Smooth muscle cell (in vitro differentiated cells): ENCODE results near the gene IL23A. TPM values are rescaled to one million over a fixed set of nuclear protein-coding genes. Genes with fewer than 3 reads are reported as not detected.

Experiments used
- DNase-seq: peaks from one replicate; lab custom pipeline; 2025; ENCODE audit not compliant: unreplicated experiment; lab: John Stamatoyannopoulos, UW
- H2AFZ ChIP-seq: fragments of 200-600 bp; sonication (generic); 2 replicates; pipeline ENCODE4 v1.6.0; 2016; ENCODE audit warnings: antibody characterized with exemption, low read depth, mild to moderate bottlenecking
- H3F3A ChIP-seq: fragments of 200-600 bp; sonication (generic); 2 replicates; pipeline ENCODE4 v1.6.0; 2017; ENCODE audit warnings: antibody characterized with exemption, low read depth
- H3K27ac ChIP-seq: fragments of 200-600 bp; sonication (generic); 2 replicates; pipeline ENCODE4 v1.5.1; 2016; ENCODE audit warnings: low read depth, mild to moderate bottlenecking
- H3K27me3 ChIP-seq: fragments of 200-600 bp; sonication (generic); 2 replicates; pipeline ENCODE4 v1.6.1; 2016; ENCODE audit warnings: low read depth, mild to moderate bottlenecking
- H3K36me3 ChIP-seq: fragments of 200-600 bp; sonication (generic); 2 replicates; pipeline ENCODE4 v1.5.1; 2016; ENCODE audit warnings: low read depth
- H3K4me1 ChIP-seq: fragments of 200-600 bp; sonication (generic); 2 replicates; pipeline ENCODE4 v1.5.1; 2016; ENCODE audit warnings: low read depth
- H3K4me2 ChIP-seq: fragments of 200-600 bp; sonication (generic); 2 replicates; pipeline ENCODE4 v1.6.0; 2016; ENCODE audit warnings: mild to moderate bottlenecking
- H3K4me3 ChIP-seq: fragments of 200-600 bp; sonication (generic); 2 replicates; pipeline ENCODE4 v1.5.1; 2016; ENCODE audit warnings: mild to moderate bottlenecking
- H3K79me2 ChIP-seq: fragments of 200-600 bp; sonication (generic); 2 replicates; pipeline ENCODE4 v1.6.0; 2016; ENCODE audit warnings: low read depth, mild to moderate bottlenecking
- H3K9ac ChIP-seq: fragments of 200-600 bp; sonication (generic); 2 replicates; pipeline ENCODE4 v1.6.0; 2016; ENCODE audit warnings: low read depth
- H3K9me3 ChIP-seq: fragments of 200-600 bp; sonication (generic); replicated peaks from 2 replicates; pipeline ENCODE4 v1.5.1; 2016; ENCODE audit warnings: low read depth
- H4K20me1 ChIP-seq: fragments of 200-600 bp; sonication (generic); 2 replicates; pipeline ENCODE4 v1.6.0; 2016; ENCODE audit warnings: low read depth
- WGBS: methylation state at CpG from one replicate; pipeline ENCODE4 v1.1.7; 2016; ENCODE audit warnings: low lambda C conversion rate; 5-methylcytosine and 5-hydroxymethylcytosine counted together
- polyA plus RNA-seq: library from polyadenylated mRNA; unstranded; fragments of >200 nt; fragmentation: Nextera tagmentation; extraction: Ambion mirVana; gene quantifications from 2 replicates; pipeline ENCODE4 v1.2.1, GENCODE V29; 2016
- total RNA-seq: library from RNA; depleted of rRNA; stranded (reverse); fragments of >200 nt; gene quantifications from 2 replicates; pipeline ENCODE4 v1.2.3, GENCODE V29; 2014
- TF ChIP-seq, protein P1 (sequence below): fragments of 200-600 bp; sonication (generic); IDR thresholded peaks from 2 replicates; pipeline ENCODE4 v1.5.1; 2017; ENCODE audit warnings: borderline replicate concordance, mild to moderate bottlenecking, antibody characterized with exemption; ENCODE audit not compliant: insufficient read depth, poor library complexity, severe bottlenecking

The IL23A gene
- total and polyA plus RNA-seq, 2 experiments from 2014 or later = 0.35 to 0.54 TPM

DNA sequence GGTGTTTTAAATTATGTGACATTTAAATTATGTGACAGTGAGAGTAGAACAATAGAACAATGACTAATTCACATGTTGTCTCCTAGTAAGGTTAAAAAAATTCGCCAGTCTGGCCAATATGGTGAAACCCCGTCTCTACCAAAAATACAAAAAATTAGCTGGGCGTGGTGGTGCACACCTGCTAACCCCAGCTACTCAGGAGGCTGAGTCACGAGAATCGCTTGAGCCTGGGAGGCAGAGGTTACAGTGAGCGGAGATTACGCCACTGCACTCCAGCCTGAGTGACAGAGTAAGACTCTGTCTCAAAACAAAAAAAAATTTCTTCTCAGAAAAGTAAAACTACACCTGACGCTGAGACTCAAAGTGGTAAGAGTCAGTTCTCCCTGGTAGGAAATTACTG, 41.3 kb upstream of the IL23A start:
- peaks cover 70% of the 10 kb centered on the region for H3K79me2 ChIP-seq
- no peaks in the 10 kb centered on the region for H3K9me3 ChIP-seq
- no peak overlapping the region for H3K9ac ChIP-seq
- no peak overlapping the region for H2AFZ ChIP-seq
- TF ChIP-seq, protein P1, sequence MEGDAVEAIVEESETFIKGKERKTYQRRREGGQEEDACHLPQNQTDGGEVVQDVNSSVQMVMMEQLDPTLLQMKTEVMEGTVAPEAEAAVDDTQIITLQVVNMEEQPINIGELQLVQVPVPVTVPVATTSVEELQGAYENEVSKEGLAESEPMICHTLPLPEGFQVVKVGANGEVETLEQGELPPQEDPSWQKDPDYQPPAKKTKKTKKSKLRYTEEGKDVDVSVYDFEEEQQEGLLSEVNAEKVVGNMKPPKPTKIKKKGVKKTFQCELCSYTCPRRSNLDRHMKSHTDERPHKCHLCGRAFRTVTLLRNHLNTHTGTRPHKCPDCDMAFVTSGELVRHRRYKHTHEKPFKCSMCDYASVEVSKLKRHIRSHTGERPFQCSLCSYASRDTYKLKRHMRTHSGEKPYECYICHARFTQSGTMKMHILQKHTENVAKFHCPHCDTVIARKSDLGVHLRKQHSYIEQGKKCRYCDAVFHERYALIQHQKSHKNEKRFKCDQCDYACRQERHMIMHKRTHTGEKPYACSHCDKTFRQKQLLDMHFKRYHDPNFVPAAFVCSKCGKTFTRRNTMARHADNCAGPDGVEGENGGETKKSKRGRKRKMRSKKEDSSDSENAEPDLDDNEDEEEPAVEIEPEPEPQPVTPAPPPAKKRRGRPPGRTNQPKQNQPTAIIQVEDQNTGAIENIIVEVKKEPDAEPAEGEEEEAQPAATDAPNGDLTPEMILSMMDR = no peak
- H3F3A ChIP-seq = peaks cover 15% of the 10 kb centered on the region
- H3K27me3 ChIP-seq = no peaks in the 10 kb centered on the region
- no peak overlapping the region for H3K4me2 ChIP-seq
- peaks cover 57% of the 10 kb centered on the region for H4K20me1 ChIP-seq
- H3K4me3 ChIP-seq = no peak overlapping the region
- peaks cover 16% of the 10 kb centered on the region for H3K4me1 ChIP-seq
- no peak overlapping the region for H3K27ac ChIP-seq
- DNase-seq = no peak
- H3K36me3 ChIP-seq = no peaks in the 10 kb centered on the region
- WGBS = 94% methylated on average over 8 of the region's 8 CpGs

DNA sequence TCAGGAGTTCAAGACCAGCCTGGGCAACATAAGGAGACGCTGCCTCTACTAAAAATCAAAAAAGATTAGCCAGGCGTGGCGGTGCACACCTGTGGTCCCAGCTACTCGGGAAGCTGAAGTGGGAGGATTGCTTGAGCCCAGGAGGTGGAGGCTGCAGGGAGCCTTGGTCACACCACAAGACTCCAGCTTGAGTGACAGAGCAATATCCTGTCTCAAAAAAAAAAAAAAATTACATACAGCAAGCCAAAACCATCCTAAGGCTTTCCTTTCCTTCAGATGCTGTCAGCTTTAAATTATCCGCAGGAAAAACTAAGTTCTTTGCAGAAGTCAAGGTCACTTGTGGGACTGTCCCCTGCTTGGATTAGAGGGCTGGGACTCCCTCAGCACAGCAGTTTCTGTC, 39.9 kb upstream of the IL23A start:
- no peak overlapping the region for H2AFZ ChIP-seq
- TF ChIP-seq, protein P1 = no peak
- H3K27ac ChIP-seq = peak overlapping the region; percentile 91
- 92% methylated on average over 5 of the region's 5 CpGs for WGBS
- peak overlapping the region; percentile 96 for H3K4me3 ChIP-seq
- no peaks in the 10 kb centered on the region for H3K36me3 ChIP-seq
- H3K4me2 ChIP-seq = peak overlapping the region; percentile 84
- H4K20me1 ChIP-seq = peaks cover 44% of the 10 kb centered on the region
- H3K79me2 ChIP-seq = peaks cover 59% of the 10 kb centered on the region
- peaks cover 22% of the 10 kb centered on the region for H3F3A ChIP-seq
- no peak for DNase-seq
- no peaks in the 10 kb centered on the region for H3K27me3 ChIP-seq
- no peak overlapping the region for H3K9ac ChIP-seq
- peaks cover 16% of the 10 kb centered on the region for H3K4me1 ChIP-seq
- no peaks in the 10 kb centered on the region for H3K9me3 ChIP-seq

DNA sequence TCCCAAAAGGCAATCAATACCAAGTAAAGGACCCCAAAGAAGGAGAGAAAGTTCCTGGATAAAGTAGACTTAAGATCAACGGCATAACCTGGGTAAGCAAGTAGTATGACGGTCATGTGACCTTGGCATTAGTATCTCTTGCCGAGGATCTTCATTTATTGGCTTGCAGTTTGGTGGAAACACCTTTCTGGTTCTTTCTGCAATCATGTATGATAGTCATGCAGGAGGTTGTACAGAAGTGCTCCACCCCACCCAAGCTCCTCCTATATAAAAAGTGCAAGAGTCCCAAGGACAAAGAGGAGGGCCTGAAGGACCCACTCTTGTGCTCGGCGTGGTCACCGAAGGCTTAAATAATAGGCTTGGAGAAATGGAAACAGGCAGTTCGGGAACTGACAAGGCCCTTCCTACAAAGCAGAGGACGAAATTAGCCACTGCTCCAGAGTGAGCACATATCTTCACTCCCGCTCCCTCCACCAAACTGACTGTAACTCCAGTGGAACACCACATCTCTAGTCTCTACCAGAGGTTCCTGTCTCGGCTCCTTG, 39.3 kb upstream of the IL23A start:
- TF ChIP-seq, protein P1 = no peak
- WGBS = 11% methylated on average over 10 of the region's 10 CpGs
- no peaks in the 10 kb centered on the region for H3K9me3 ChIP-seq
- H3K4me1 ChIP-seq = peaks cover 16% of the 10 kb centered on the region
- no peaks in the 10 kb centered on the region for H3K36me3 ChIP-seq
- DNase-seq = no peak
- peaks cover 38% of the 10 kb centered on the region for H4K20me1 ChIP-seq
- H3K4me3 ChIP-seq = peak overlapping the region; percentile 96
- no peaks in the 10 kb centered on the region for H3K27me3 ChIP-seq
- H3K4me2 ChIP-seq = peak overlapping the region; percentile 84
- H3K27ac ChIP-seq = peak overlapping the region; percentile 91
- H3K9ac ChIP-seq = peak overlapping the region; percentile 87
- H2AFZ ChIP-seq = peak overlapping the region; percentile 52
- H3F3A ChIP-seq = peaks cover 22% of the 10 kb centered on the region
- H3K79me2 ChIP-seq = peaks cover 53% of the 10 kb centered on the region
